HG02678 (cell line): Measurements from ENCODE around the gene FKBP8.

Experiments
- ATAC-seq: cut with Tn5 transposase; IDR thresholded peaks from one replicate; pipeline ENCODE4 v1.9.1; 2021; ENCODE audit warnings: mild to moderate bottlenecking, moderate library complexity; ENCODE audit not compliant: unreplicated experiment

FKBP8 gene

GRCh38 chr19:18503337-18503970 is 39.9 kb downstream of the FKBP8 start:
- ATAC-seq, result no peak

GRCh38 chr19:18502638-18503294 is 40.6 kb downstream of the FKBP8 start:
- no peak for ATAC-seq

GRCh38 chr19:18502246-18502637 is 41.1 kb downstream of the FKBP8 start:
- ATAC-seq, result no peak

GRCh38 chr19:18501832-18502231 is 41.5 kb downstream of the FKBP8 start:
- ATAC-seq, result no peak

GRCh38 chr19:18501351-18501750 is 42.0 kb downstream of the FKBP8 start:
- ATAC-seq, result no peak

- no peak for ATAC-seq
These were observed 42.6 kb downstream of the FKBP8 start for GRCh38 chr19:18500799-18501198.

GRCh38 chr19:18500376-18500775 is 43.0 kb downstream of the FKBP8 start:
- ATAC-seq, result no peak

- no peak for ATAC-seq
These were observed 44.2 kb downstream of the FKBP8 start for GRCh38 chr19:18499055-18499775.

GRCh38 chr19:18496980-18497256 is 46.5 kb downstream of the FKBP8 start:
- ATAC-seq, result no peak

- ATAC-seq, result no peak
These were observed 47.0 kb downstream of the FKBP8 start for GRCh38 chr19:18496167-18496979.

- no peak for ATAC-seq
These were observed 48.0 kb downstream of the FKBP8 start for GRCh38 chr19:18495204-18495911.

GRCh38 chr19:18494267-18494607 is 49.1 kb downstream of the FKBP8 start:
- no peak for ATAC-seq

- ATAC-seq, result no peak
These were observed 49.7 kb downstream of the FKBP8 start for GRCh38 chr19:18493440-18494266.

- no peak for ATAC-seq
These were observed 51.1 kb downstream of the FKBP8 start for GRCh38 chr19:18491995-18492953.

- ATAC-seq, result no peak
These were observed 52.6 kb downstream of the FKBP8 start for GRCh38 chr19:18490728-18491127.

GRCh38 chr19:18489627-18490184 is 53.7 kb downstream of the FKBP8 start:
- no peak for ATAC-seq

GRCh38 chr19:18488838-18489626 is 54.3 kb downstream of the FKBP8 start:
- ATAC-seq, result no peak

- no peak for ATAC-seq
These were observed 55.0 kb downstream of the FKBP8 start for GRCh38 chr19:18488403-18488723.
